Fibroblast of pulmonary artery (primary cell): ENCODE data around the gene HBQ1.
A peak's percentile ranks its signal among the peaks of the same experiment; 100 is the strongest.
"Not testable (repeated sequence)": the region's sequence is repeated elsewhere in the genome, so short reads cannot be mapped to it uniquely, and the experiment has no call there.

Experiments
- DNase-seq: peaks from one replicate; pipeline ENCODE4 v3.0.0-alpha.2; 2010; ENCODE audit warnings: low read depth
- H3K4me3 ChIP-seq: replicated peaks from 2 replicates; pipeline ENCODE4 v1.5.1; 2011; ENCODE audit warnings: low read depth, mild to moderate bottlenecking, control low read depth, low read length, moderate library complexity
- TF ChIP-seq, protein P1 (sequence below): IDR thresholded peaks from 2 replicates; pipeline ENCODE4 v1.5.1; 2011; ENCODE audit warnings: mild to moderate bottlenecking, control low read depth, low read length, inconsistent platforms; ENCODE audit errors: missing control alignments

Gene HBQ1

DNA sequence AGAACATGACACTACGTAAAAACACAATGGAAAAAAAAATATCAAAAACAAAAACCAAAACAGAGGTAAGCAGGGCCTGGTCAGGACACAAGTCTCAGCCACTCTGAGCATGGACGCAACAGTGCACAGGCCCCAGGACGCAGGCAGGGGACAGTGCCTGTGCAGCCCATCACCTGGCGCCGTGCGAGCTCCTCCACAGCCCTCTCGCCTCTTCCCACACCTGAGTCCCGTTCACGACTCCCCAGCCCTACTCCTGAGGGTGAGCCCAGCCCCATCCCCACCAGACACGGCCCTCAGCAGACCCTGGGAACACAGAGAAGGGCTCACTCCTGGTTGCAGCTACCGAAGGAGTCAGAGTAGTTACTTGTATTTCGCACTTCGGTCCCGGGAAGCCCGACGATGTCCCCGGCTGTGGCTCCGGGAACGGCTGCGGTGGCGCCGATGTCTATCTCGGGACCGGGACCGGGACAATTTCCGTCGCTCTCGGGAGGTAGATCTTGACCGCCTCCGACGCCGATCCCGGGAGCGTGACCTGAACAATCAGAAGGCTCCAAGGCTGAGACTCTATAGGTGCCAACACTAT lies 9.4 kb downstream of the HBQ1 start:
- no peak overlapping the region for H3K4me3 ChIP-seq
- TF ChIP-seq, protein P1, sequence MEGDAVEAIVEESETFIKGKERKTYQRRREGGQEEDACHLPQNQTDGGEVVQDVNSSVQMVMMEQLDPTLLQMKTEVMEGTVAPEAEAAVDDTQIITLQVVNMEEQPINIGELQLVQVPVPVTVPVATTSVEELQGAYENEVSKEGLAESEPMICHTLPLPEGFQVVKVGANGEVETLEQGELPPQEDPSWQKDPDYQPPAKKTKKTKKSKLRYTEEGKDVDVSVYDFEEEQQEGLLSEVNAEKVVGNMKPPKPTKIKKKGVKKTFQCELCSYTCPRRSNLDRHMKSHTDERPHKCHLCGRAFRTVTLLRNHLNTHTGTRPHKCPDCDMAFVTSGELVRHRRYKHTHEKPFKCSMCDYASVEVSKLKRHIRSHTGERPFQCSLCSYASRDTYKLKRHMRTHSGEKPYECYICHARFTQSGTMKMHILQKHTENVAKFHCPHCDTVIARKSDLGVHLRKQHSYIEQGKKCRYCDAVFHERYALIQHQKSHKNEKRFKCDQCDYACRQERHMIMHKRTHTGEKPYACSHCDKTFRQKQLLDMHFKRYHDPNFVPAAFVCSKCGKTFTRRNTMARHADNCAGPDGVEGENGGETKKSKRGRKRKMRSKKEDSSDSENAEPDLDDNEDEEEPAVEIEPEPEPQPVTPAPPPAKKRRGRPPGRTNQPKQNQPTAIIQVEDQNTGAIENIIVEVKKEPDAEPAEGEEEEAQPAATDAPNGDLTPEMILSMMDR: no peak
- DNase-seq: no peak

DNA sequence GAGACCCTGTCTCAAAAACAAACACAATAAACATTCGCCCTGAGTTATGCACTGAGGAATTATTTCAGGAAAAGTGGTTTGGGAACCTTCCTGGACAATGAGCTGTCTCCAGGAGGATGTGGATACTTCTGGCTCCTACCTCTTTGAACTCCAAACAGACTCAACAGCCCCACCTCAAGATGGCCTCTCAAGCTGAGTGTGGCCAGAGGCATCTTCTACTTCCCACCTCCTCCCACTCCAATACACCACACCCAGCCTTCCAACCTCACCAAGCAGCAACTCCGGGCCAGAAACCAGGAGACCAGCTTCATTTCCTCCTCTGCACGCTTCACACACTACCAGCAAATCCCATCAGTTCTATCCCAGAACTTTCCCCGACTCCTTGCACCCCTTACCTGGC lies 11.6 kb downstream of the HBQ1 start:
- TF ChIP-seq, protein P1: no peak
- H3K4me3 ChIP-seq: no peak overlapping the region
- no peak for DNase-seq

DNA sequence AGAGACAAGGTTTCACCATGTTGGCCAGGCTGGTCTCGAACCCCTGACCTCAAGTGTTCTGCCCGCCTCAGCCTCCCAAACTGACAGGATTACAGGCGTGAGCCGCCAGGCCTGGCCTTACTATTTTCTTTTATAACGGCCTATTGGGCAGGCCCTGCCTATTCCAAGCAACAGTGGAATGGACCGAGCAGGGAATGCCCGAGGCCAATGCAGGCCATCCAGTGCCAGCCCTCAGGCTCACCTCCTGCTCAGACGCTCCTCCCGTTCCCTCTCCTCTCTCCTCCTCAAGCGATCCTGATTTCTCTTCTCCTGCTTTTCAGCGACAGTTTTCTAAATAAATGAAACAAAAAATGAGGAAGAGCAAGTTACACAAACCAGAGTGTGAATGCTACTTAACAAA lies 12.4 kb downstream of the HBQ1 start:
- TF ChIP-seq, protein P1: no peak
- no peak for DNase-seq
- H3K4me3 ChIP-seq: no peak overlapping the region

GRCh38 chr16:193441-193840 lies 13.2 kb downstream of the HBQ1 start:
- no peak for DNase-seq
- TF ChIP-seq, protein P1: no peak
- H3K4me3 ChIP-seq: no peak overlapping the region

GRCh38 chr16:194516-194915 lies 14.3 kb downstream of the HBQ1 start:
- TF ChIP-seq, protein P1: no peak
- H3K4me3 ChIP-seq: no peak overlapping the region
- peak; percentile 14 for DNase-seq

DNA sequence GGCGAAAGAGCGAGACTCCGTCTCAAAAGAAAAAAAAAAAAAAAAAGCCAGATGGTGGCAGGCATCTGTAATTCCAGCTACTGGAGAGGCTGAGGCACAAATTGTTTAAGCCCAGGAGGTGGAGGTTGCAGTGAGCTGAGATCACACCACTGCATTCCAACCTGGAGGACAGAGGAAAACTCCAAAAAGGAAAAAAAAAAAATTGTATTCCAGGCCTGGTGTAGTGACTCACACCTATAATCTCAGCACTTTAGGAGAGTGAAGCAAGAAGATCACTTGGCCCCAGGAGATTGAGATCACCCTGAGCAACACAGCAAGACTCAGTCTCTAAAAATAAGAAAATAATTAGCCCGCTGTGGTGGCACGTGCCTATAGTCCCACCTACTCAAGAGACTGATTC lies 20.1 kb downstream of the HBQ1 start:
- DNase-seq: peak; percentile 54
- TF ChIP-seq, protein P1: no peak
- no peak overlapping the region for H3K4me3 ChIP-seq

GRCh38 chr16:203246-203645 lies 23.0 kb downstream of the HBQ1 start:
- no peak for DNase-seq
- H3K4me3 ChIP-seq: no peak overlapping the region
- TF ChIP-seq, protein P1: no peak

DNA sequence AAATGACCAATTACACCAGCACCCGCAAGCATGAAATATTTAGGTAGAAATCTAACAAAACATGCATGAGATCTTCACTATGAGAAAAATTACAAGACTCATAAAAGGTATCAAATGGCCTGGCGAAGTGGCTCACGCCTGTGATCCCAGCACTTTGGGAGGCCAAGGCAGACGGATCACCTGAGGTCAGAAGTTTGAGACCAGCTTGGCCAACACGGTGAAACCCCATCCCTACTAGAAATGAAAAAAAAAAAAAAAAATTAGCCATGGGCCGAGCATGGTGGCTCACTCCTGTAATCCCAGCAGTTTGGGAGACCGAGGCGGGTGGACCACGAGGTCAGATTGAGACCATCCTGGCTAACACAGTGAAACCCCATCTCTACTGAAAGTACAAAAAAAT lies 23.8 kb downstream of the HBQ1 start:
- H3K4me3 ChIP-seq, DNase-seq: not testable (repeated sequence)

- not testable (repeated sequence) for DNase-seq
These were observed 29.1 kb downstream of the HBQ1 start for GRCh38 chr16:209359-209758.

GRCh38 chr16:211631-212180 lies 31.4 kb downstream of the HBQ1 start:
- DNase-seq, H3K4me3 ChIP-seq: not testable (repeated sequence)

More at GRCh38 chr16:209359-209758, 29.1 kb downstream of the HBQ1 start:
- not testable (repeated sequence) for H3K4me3 ChIP-seq
